Measurements from ENCODE around the gene IL24.

- TF ChIP-seq CTCF (IDR thresholded peaks at IDR 0.05) = no peak
- TF ChIP-seq POLR2A (IDR thresholded peaks at IDR 0.05) = no peak
Measured at GRCh38 chr1:206937425-206937824, 40.2 kb downstream of the IL24 start.
